ENCODE results near the gene BMAL2.
A peak's percentile ranks its signal among the peaks of the same experiment; 100 is the strongest.

Gene BMAL2

GRCh38 chr12:27299102-27299501 lies 33.5 kb upstream of the BMAL2 start:
- H3K36me3 ChIP-seq (ENCODE audit: insufficient read depth, low read depth, low read length), result peaks cover 50% of the 10 kb centered on the region
- H3K4me1 ChIP-seq (ENCODE audit: insufficient read depth, low read length), result no peaks in the 10 kb centered on the region
- no peaks in the 10 kb centered on the region for H3K9me3 ChIP-seq (ENCODE audit: insufficient read depth, low read depth, low read length)
- no peak overlapping the region for H3K9ac ChIP-seq (ENCODE audit: low read depth, low read length)
- no peaks in the 10 kb centered on the region for H3K27me3 ChIP-seq (ENCODE audit: insufficient read depth, low read length)
- no peak overlapping the region for H3K27ac ChIP-seq (ENCODE audit: low read length)
- no peak overlapping the region for H3K4me3 ChIP-seq (ENCODE audit: low read length)

- no peak overlapping the region for H3K27ac ChIP-seq (ENCODE audit: low read length)
- H3K9ac ChIP-seq (ENCODE audit: low read depth, low read length), result no peak overlapping the region
- no peaks in the 10 kb centered on the region for H3K9me3 ChIP-seq (ENCODE audit: insufficient read depth, low read depth, low read length)
- H3K36me3 ChIP-seq (ENCODE audit: insufficient read depth, low read depth, low read length), result peaks cover 50% of the 10 kb centered on the region
- H3K27me3 ChIP-seq (ENCODE audit: insufficient read depth, low read length), result no peaks in the 10 kb centered on the region
- no peak overlapping the region for H3K4me3 ChIP-seq (ENCODE audit: low read length)
- H3K4me1 ChIP-seq (ENCODE audit: insufficient read depth, low read length), result no peaks in the 10 kb centered on the region
Measured at GRCh38 chr12:27300226-27300625, 32.4 kb upstream of the BMAL2 start.

GRCh38 chr12:27303139-27304111 lies 29.2 kb upstream of the BMAL2 start:
- no peak overlapping the region for H3K4me3 ChIP-seq (ENCODE audit: low read length)
- no peaks in the 10 kb centered on the region for H3K9me3 ChIP-seq (ENCODE audit: insufficient read depth, low read depth, low read length)
- H3K9ac ChIP-seq (ENCODE audit: low read depth, low read length), result no peak overlapping the region
- peaks cover 37% of the 10 kb centered on the region for H3K36me3 ChIP-seq (ENCODE audit: insufficient read depth, low read depth, low read length)
- no peaks in the 10 kb centered on the region for H3K4me1 ChIP-seq (ENCODE audit: insufficient read depth, low read length)
- no peaks in the 10 kb centered on the region for H3K27me3 ChIP-seq (ENCODE audit: insufficient read depth, low read length)
- H3K27ac ChIP-seq (ENCODE audit: low read length), result no peak overlapping the region

- Histone ChIP-seq H3K9me3 (ENCODE audit: insufficient read depth, low read depth, low read length) (no peaks in the 10 kb centered on the region), H3K4me1 (ENCODE audit: insufficient read depth, low read length) (no peaks in the 10 kb centered on the region), H3K27ac (ENCODE audit: low read length) (no peak overlapping the region), H3K9ac (ENCODE audit: low read depth, low read length) (no peak overlapping the region), H3K27me3 (ENCODE audit: insufficient read depth, low read length) (no peaks in the 10 kb centered on the region), H3K4me3 (ENCODE audit: low read length) (no peak overlapping the region), H3K36me3 (ENCODE audit: insufficient read depth, low read depth, low read length) (peaks cover 35% of the 10 kb centered on the region)
Measured at GRCh38 chr12:27304856-27305255, 27.8 kb upstream of the BMAL2 start.

GRCh38 chr12:27305673-27306456 lies 26.8 kb upstream of the BMAL2 start:
- H3K27ac ChIP-seq (ENCODE audit: low read length), result no peak overlapping the region
- no peak overlapping the region for H3K9ac ChIP-seq (ENCODE audit: low read depth, low read length)
- no peaks in the 10 kb centered on the region for H3K9me3 ChIP-seq (ENCODE audit: insufficient read depth, low read depth, low read length)
- no peaks in the 10 kb centered on the region for H3K4me1 ChIP-seq (ENCODE audit: insufficient read depth, low read length)
- H3K4me3 ChIP-seq (ENCODE audit: low read length), result no peak overlapping the region
- peaks cover 36% of the 10 kb centered on the region for H3K36me3 ChIP-seq (ENCODE audit: insufficient read depth, low read depth, low read length)
- no peaks in the 10 kb centered on the region for H3K27me3 ChIP-seq (ENCODE audit: insufficient read depth, low read length)

- H3K9ac ChIP-seq (ENCODE audit: low read depth, low read length), result no peak overlapping the region
- no peak overlapping the region for H3K4me3 ChIP-seq (ENCODE audit: low read length)
- no peaks in the 10 kb centered on the region for H3K27me3 ChIP-seq (ENCODE audit: insufficient read depth, low read length)
- H3K27ac ChIP-seq (ENCODE audit: low read length), result no peak overlapping the region
- H3K36me3 ChIP-seq (ENCODE audit: insufficient read depth, low read depth, low read length), result peaks cover 42% of the 10 kb centered on the region
- no peaks in the 10 kb centered on the region for H3K9me3 ChIP-seq (ENCODE audit: insufficient read depth, low read depth, low read length)
- no peaks in the 10 kb centered on the region for H3K4me1 ChIP-seq (ENCODE audit: insufficient read depth, low read length)
Measured at GRCh38 chr12:27309293-27309994, 23.2 kb upstream of the BMAL2 start.

- Histone ChIP-seq H3K27ac (ENCODE audit: low read length) (no peak overlapping the region), H3K27me3 (ENCODE audit: insufficient read depth, low read length) (no peaks in the 10 kb centered on the region), H3K4me3 (ENCODE audit: low read length) (no peak overlapping the region), H3K4me1 (ENCODE audit: insufficient read depth, low read length) (no peaks in the 10 kb centered on the region), H3K9ac (ENCODE audit: low read depth, low read length) (no peak overlapping the region), H3K36me3 (ENCODE audit: insufficient read depth, low read depth, low read length) (peaks cover 47% of the 10 kb centered on the region), H3K9me3 (ENCODE audit: insufficient read depth, low read depth, low read length) (no peaks in the 10 kb centered on the region)
Measured at GRCh38 chr12:27309995-27310315, 22.7 kb upstream of the BMAL2 start.

GRCh38 chr12:27316947-27317346 lies 15.7 kb upstream of the BMAL2 start:
- Histone ChIP-seq H3K4me1 (ENCODE audit: insufficient read depth, low read length) (peaks cover 14% of the 10 kb centered on the region), H3K27me3 (ENCODE audit: insufficient read depth, low read length) (no peaks in the 10 kb centered on the region), H3K36me3 (ENCODE audit: insufficient read depth, low read depth, low read length) (peaks cover 56% of the 10 kb centered on the region), H3K4me3 (ENCODE audit: low read length) (no peak overlapping the region), H3K9me3 (ENCODE audit: insufficient read depth, low read depth, low read length) (no peaks in the 10 kb centered on the region), H3K27ac (ENCODE audit: low read length) (no peak overlapping the region), H3K9ac (ENCODE audit: low read depth, low read length) (no peak overlapping the region)

GRCh38 chr12:27319409-27319808 lies 13.2 kb upstream of the BMAL2 start:
- Histone ChIP-seq H3K4me1 (ENCODE audit: insufficient read depth, low read length) (peaks cover 14% of the 10 kb centered on the region), H3K36me3 (ENCODE audit: insufficient read depth, low read depth, low read length) (peaks cover 60% of the 10 kb centered on the region), H3K27me3 (ENCODE audit: insufficient read depth, low read length) (no peaks in the 10 kb centered on the region), H3K9me3 (ENCODE audit: insufficient read depth, low read depth, low read length) (no peaks in the 10 kb centered on the region), H3K27ac (ENCODE audit: low read length) (peak overlapping the region; percentile 79), H3K9ac (ENCODE audit: low read depth, low read length) (peak overlapping the region; percentile 38; the same call in 1 of the 2 replicates), H3K4me3 (ENCODE audit: low read length) (0 out of 2 replicates have a peak overlapping the region, but pooled peaks have one; percentile 0)

GRCh38 chr12:27319848-27320247 lies 12.8 kb upstream of the BMAL2 start:
- Histone ChIP-seq H3K4me3 (ENCODE audit: low read length) (0 out of 2 replicates have a peak overlapping the region, but pooled peaks have one; percentile 0), H3K9me3 (ENCODE audit: insufficient read depth, low read depth, low read length) (no peaks in the 10 kb centered on the region), H3K27me3 (ENCODE audit: insufficient read depth, low read length) (no peaks in the 10 kb centered on the region), H3K27ac (ENCODE audit: low read length) (peak overlapping the region; percentile 79), H3K4me1 (ENCODE audit: insufficient read depth, low read length) (peaks cover 14% of the 10 kb centered on the region), H3K36me3 (ENCODE audit: insufficient read depth, low read depth, low read length) (peaks cover 56% of the 10 kb centered on the region), H3K9ac (ENCODE audit: low read depth, low read length) (peak overlapping the region; percentile 38; the same call in 1 of the 2 replicates)

- H3K4me3 ChIP-seq (ENCODE audit: low read length), result no peak overlapping the region
- peaks cover 6% of the 10 kb centered on the region; the same call in 1 of the 2 replicates for H3K4me1 ChIP-seq (ENCODE audit: insufficient read depth, low read length)
- H3K9ac ChIP-seq (ENCODE audit: low read depth, low read length), result no peak overlapping the region
- no peaks in the 10 kb centered on the region for H3K27me3 ChIP-seq (ENCODE audit: insufficient read depth, low read length)
- H3K36me3 ChIP-seq (ENCODE audit: insufficient read depth, low read depth, low read length), result peaks cover 42% of the 10 kb centered on the region
- no peak overlapping the region for H3K27ac ChIP-seq (ENCODE audit: low read length)
- no peaks in the 10 kb centered on the region for H3K9me3 ChIP-seq (ENCODE audit: insufficient read depth, low read depth, low read length)
Measured at GRCh38 chr12:27324530-27324929, 8.1 kb upstream of the BMAL2 start.

Measured in iPS-20b (cell line).